C4-2B (cell line): ENCODE results near the gene KRTAP1-4.

Experiments
- ZFX ChIP-seq: fragments of 450-650 bp; IDR thresholded peaks from 2 replicates; pipeline ENCODE4 v1.6.1; 2017
- TF ChIP-seq, protein P1 (sequence below): fragments of 450-650 bp; conservative IDR thresholded peaks from 2 replicates; pipeline ENCODE4 v1.5.1; 2017; ENCODE audit warnings: mild to moderate bottlenecking

DNA sequence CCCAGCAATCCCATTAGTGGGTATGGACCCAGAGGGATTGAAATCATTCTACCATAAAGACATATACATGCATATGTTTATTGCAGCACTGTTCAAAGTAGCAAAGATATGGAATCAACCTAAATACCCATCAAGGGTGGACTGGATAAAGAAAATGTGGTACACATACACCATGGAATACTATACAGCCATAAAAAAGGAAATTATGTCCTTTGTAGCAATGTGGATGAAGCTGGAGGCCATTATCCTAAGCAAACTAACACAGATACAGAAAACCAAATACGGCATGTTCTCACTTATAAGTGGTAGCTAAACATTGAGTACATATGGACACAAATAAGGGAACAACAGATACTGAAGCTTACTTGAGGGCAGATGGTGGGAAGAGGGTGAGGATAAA, 27.6 kb upstream of the KRTAP1-4 start:
- TF ChIP-seq, protein P1, sequence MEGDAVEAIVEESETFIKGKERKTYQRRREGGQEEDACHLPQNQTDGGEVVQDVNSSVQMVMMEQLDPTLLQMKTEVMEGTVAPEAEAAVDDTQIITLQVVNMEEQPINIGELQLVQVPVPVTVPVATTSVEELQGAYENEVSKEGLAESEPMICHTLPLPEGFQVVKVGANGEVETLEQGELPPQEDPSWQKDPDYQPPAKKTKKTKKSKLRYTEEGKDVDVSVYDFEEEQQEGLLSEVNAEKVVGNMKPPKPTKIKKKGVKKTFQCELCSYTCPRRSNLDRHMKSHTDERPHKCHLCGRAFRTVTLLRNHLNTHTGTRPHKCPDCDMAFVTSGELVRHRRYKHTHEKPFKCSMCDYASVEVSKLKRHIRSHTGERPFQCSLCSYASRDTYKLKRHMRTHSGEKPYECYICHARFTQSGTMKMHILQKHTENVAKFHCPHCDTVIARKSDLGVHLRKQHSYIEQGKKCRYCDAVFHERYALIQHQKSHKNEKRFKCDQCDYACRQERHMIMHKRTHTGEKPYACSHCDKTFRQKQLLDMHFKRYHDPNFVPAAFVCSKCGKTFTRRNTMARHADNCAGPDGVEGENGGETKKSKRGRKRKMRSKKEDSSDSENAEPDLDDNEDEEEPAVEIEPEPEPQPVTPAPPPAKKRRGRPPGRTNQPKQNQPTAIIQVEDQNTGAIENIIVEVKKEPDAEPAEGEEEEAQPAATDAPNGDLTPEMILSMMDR, result no peak
- TF ChIP-seq ZFX, result no peak
